NB4 (cell line): ENCODE results near the gene ASAP2.
A peak's percentile ranks its signal among the peaks of the same experiment; 100 is the strongest.

ENCODE experiments used
- DNase-seq: peaks from one replicate; pipeline ENCODE4 v3.0.0; 2010; ENCODE audit warnings: low read depth
- H3K4me3 ChIP-seq: one replicate; pipeline ENCODE4 v1.5.1; 2011; ENCODE audit warnings: mild to moderate bottlenecking, low read depth, low read length, moderate library complexity
- CTCF ChIP-seq: IDR thresholded peaks from one replicate; pipeline ENCODE4 v1.5.1; 2012; ENCODE audit warnings: low read depth, low read length
- MAX ChIP-seq: IDR thresholded peaks from 2 replicates; pipeline ENCODE4 v1.6.1; 2011; ENCODE audit warnings: low read depth, low read length
- MYC ChIP-seq: IDR thresholded peaks from 2 replicates; pipeline ENCODE4 v1.6.1; 2011; ENCODE audit warnings: low read depth, low read length
- POLR2A ChIP-seq: IDR thresholded peaks from 2 replicates; pipeline ENCODE4 v1.6.1; 2011; ENCODE audit warnings: mild to moderate bottlenecking; ENCODE audit not compliant: insufficient read length; ENCODE audit errors: extremely low read depth

Gene ASAP2

GRCh38 chr2:9388950-9389911 is 182.6 kb downstream of the ASAP2 start:
- no peak for DNase-seq
- TF ChIP-seq CTCF (no peak), MAX (no peak), POLR2A (no peak), MYC (no peak)
- no peak overlapping the region for H3K4me3 ChIP-seq

GRCh38 chr2:9390151-9390850 is 183.7 kb downstream of the ASAP2 start:
- TF ChIP-seq POLR2A (no peak), MYC (no peak), MAX (no peak), CTCF (no peak)
- no peak for DNase-seq

GRCh38 chr2:9390991-9391390 is 184.4 kb downstream of the ASAP2 start:
- H3K4me3 ChIP-seq: no peak overlapping the region
- TF ChIP-seq MYC (no peak), MAX (no peak), POLR2A (no peak), CTCF (no peak)
- no peak for DNase-seq

More at GRCh38 chr2:9390151-9390850, 183.7 kb downstream of the ASAP2 start:
- no peak overlapping the region for H3K4me3 ChIP-seq

- no peak for TF ChIP-seq MAX
- no peak overlapping the region for H3K4me3 ChIP-seq
- no peak for DNase-seq
These were observed 185.5 kb downstream of the ASAP2 start for GRCh38 chr2:9391961-9392720.

GRCh38 chr2:9392898-9393765 is 186.5 kb downstream of the ASAP2 start:
- TF ChIP-seq CTCF (no peak), MYC (no peak), POLR2A (no peak), MAX (no peak)
- DNase-seq: peak; percentile 65
- no peak overlapping the region for H3K4me3 ChIP-seq
